AG09309 (cell line): ENCODE results near the gene SLC17A9.

Source experiments
- DNase-seq: peaks from one replicate; pipeline ENCODE4 v3.0.0-alpha.2; 2010; ENCODE audit warnings: low read depth
- H3K4me3 ChIP-seq: 2 replicates; pipeline ENCODE4 v1.5.1; 2011; ENCODE audit warnings: mild to moderate bottlenecking, low read depth, low read length, moderate library complexity; ENCODE audit not compliant: control insufficient read depth
- TF ChIP-seq, protein P1 (sequence below): IDR thresholded peaks from 2 replicates; pipeline ENCODE4 v1.5.1; 2011; ENCODE audit warnings: mild to moderate bottlenecking, low read depth, low read length, inconsistent platforms; ENCODE audit not compliant: insufficient read depth, control insufficient read depth; ENCODE audit errors: missing control alignments

The SLC17A9 gene

DNA sequence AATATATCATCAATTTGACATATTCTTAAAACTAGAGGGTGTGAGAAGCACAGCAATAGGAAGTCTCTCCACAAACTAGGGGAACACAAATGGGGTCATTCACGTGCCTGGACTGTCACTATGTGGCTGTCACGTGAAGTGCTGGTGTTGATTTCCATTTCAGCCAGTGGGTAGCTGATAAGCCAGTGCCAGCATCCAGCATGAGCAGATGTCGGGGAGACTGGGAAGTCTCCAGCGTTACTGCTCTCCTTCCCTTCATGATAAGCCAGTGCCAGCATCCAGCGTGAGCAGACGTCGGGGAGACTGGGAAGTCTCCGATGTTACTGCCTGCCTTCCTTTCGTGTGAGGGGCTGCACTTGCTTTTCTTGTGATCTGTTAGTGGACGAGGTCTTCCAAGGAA is 5.6 kb upstream of the SLC17A9 start:
- H3K4me3 ChIP-seq, result no peak overlapping the region
- DNase-seq, result no peak
- TF ChIP-seq, protein P1, sequence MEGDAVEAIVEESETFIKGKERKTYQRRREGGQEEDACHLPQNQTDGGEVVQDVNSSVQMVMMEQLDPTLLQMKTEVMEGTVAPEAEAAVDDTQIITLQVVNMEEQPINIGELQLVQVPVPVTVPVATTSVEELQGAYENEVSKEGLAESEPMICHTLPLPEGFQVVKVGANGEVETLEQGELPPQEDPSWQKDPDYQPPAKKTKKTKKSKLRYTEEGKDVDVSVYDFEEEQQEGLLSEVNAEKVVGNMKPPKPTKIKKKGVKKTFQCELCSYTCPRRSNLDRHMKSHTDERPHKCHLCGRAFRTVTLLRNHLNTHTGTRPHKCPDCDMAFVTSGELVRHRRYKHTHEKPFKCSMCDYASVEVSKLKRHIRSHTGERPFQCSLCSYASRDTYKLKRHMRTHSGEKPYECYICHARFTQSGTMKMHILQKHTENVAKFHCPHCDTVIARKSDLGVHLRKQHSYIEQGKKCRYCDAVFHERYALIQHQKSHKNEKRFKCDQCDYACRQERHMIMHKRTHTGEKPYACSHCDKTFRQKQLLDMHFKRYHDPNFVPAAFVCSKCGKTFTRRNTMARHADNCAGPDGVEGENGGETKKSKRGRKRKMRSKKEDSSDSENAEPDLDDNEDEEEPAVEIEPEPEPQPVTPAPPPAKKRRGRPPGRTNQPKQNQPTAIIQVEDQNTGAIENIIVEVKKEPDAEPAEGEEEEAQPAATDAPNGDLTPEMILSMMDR, result no peak

DNA sequence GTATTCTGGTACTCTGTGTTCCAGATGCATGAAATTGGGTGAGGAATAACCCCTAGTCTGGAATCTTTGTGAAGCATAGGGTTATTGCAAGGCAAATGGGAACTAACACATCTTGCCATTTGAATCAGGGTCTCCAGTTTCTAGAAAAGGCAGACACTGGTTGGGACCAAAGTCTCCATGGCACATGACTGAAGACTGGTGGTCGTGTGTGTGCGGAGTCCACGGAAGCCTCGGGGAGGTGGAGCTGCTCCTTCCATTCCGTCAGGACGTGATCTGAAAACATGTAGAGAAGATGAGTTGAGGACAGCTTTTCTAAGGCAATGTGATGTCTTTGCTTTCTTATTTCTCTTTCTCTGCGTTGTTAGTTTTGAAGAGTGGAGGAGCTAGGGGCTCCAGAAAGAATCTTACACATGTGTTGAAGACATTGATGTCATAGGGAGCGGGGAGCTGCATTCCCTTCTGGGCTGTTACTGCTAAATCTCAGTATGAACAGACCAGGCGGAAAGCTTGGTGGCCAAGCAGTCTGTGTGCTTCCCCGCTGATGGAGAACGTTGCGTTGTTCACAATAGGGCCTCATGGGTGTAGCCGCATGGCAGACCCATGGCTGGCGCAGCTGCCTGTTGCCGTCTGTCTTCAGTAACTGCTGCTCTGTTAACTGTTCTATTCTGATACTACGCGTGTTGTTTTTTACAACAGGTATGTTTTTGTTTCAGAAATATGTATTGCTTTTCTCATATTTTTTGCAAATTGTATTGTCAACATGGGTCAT is 4.8 kb upstream of the SLC17A9 start:
- H3K4me3 ChIP-seq, result no peak overlapping the region
- no peak for DNase-seq
- TF ChIP-seq, protein P1, result no peak

DNA sequence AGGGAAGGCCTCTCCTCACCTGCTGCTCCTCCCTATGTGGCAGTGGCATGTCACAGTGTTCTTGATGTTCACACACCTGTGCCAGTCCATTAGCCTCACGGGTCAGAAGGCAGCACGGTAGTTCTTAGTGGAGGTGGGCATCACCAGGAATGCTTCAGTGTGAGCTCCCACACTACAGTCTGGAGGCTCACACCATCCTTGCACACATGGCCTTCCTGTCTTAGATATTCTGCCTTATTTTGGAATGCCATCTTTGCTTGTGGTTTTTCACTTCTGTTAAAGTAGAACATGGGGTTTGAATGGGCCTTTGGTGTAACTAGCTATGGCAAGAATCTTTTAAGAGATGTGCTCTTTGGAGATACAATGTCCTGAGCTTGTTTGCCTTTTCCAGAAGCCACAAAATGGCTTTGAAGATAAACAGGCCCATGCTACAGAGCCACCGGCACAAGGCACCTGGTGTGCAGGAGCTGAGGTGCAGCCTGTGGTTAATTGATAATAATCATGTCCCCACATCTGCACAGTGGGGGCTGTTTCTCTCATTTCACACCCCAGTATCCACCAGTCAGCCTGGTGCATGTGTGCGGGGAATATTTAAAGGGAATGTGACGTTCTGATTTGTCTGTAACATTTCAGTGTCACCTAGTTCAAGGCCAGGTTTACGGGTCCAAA is 3.2 kb upstream of the SLC17A9 start:
- TF ChIP-seq, protein P1, result no peak
- no peak for DNase-seq
- no peak overlapping the region for H3K4me3 ChIP-seq

DNA sequence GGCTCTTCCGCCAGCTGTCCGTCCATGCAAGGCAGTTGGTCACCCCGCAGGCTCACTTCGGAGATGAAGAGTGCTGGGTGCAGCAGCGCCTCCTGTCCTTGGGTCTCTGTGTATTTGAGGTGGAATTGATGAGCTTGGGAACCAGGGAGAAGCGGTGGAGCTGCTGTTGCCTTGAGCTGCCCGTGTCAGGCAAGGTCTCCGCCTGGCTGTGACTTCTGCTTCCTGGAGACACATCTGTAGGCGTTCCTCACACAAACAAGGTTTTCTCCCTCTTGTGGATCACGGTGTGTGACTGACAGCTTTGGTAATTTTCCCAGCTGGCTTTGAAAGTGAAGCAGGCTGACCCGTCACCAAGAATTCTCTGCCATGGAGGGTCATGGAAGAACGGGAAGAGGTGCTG is 2.5 kb upstream of the SLC17A9 start:
- H3K4me3 ChIP-seq, result no peak overlapping the region
- DNase-seq, result no peak
- TF ChIP-seq, protein P1, result no peak

DNA sequence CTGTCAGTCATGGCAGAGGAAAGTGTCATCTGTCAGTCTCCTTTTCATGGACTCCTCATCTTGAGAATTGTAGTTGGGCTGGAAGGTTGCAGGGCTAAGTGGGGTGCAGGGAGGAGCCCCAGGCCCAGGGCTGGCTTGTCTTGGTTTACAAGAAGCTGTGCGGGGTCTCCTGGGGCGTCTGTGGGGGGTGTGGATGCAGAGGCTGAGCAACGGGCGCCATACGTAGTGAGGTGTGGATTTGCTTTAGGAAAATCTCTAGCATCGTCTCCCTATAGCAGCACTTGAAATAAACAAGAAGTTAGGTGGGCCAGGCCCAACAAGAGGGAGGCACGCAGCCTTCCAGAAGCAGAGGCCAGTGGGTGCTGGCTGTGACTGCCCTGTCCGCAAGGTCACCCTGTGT is 1.8 kb upstream of the SLC17A9 start:
- no peak for DNase-seq
- TF ChIP-seq, protein P1, result no peak
- no peak overlapping the region for H3K4me3 ChIP-seq

DNA sequence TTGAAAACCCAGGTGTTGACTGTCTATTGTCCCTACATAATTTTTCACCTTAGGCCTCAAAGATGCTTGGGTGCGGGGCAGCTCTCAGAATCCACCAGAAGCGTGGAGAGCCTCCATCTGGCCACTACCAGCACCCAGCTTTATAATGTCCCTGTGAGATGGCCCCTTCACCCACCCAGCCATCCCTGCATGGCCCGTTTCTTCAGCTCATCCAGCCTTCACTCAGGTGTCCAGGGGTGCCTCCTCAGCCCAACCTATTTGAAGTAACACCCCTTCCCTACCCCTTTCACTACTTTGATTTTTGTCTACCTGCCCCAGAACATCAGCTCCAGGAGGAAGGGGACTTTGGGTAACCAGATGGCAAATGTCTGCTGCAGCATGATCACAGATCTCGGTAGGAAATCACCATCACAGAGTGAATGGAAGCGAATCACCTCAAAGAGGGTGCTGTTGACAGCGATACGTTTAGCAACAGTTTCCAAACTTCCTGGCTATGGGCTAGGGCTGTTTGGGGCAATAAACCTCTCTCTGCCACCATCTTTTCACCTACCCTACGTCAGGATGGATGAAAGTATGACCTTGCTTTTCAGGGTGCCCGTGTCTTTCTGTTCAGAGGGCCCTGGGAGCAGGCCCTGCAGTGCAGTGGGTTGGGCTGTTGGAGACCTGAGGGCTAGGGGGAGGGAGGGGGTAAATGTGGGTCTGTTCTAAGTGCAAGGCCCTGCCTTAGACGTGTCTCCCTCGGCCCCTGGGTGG is 1.2 kb upstream of the SLC17A9 start:
- TF ChIP-seq, protein P1, result no peak
- H3K4me3 ChIP-seq, result no peak overlapping the region
- DNase-seq, result no peak
